ENCODE data around the gene NPAS3.
A peak's percentile ranks its signal among the peaks of the same experiment; 100 is the strongest.

Gene NPAS3

GRCh38 chr14:33767586-33768457 is 829.1 kb downstream of the NPAS3 start:
- peak; percentile 28 for DNase-seq (ENCODE audit: low read depth)

DNA sequence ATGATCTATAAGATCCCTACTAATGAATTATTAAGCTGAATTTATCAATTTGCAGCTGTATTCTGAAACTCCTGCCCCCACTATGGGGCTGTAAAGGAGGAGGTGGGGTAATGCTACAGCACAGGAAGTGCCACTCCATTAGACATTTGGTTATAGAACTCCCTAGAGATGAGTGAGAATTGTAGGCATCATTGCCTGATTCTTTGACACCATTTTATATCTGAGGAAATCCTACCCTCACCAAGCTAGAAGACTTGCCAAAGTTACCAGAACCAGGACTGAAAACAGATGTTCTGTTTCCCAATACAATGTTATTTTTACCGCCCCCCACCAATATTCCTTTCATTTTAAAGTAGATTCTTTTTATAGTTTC is 829.8 kb downstream of the NPAS3 start:
- peak; percentile 66 for DNase-seq (ENCODE audit: low read depth)
- no peak overlapping the region for H3K4me3 ChIP-seq (ENCODE audit: low read depth, low read length)

More at GRCh38 chr14:33767586-33768457, 829.1 kb downstream of the NPAS3 start:
- no peak overlapping the region for H3K4me3 ChIP-seq (ENCODE audit: low read depth, low read length)

DNA sequence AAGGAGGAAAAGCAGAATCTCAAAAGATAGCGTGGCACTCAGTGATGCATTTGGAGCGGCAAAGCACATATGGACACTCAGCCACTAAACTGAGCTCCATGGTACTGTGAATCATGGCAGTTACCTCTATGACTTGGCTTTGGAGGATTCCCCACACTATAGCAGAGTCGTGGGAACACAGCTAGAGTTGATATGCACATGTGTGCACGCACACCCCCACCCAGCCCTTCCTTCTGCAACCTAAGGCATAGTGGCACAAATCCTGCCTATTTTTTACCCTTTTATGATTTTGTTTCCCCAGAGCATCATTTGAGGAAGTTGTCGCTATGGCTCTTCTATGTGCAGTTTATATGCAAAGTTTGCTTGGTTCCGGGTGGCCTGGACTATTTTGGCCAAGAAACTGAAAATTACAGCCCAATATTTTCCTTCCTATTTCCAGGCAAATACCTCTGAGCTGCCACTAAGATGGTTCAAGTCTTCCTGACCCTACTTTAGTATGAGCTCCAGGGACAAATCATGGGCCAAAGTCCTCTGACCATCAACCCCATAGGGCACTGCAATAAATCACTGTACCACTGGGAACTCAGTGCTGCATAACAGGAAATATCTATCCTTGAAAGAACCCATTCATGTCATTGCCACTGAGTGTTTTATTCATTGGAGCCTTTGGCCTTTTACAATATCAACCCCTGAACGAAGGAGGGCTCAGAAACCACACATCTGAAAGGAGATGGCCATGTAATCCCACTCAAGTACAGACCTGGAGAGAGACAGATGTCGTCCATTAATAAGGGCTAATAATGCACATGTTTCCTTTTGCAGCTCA is 834.7 kb downstream of the NPAS3 start:
- H3K4me3 ChIP-seq (ENCODE audit: low read depth, low read length), result no peak overlapping the region
- DNase-seq (ENCODE audit: low read depth), result no peak

DNA sequence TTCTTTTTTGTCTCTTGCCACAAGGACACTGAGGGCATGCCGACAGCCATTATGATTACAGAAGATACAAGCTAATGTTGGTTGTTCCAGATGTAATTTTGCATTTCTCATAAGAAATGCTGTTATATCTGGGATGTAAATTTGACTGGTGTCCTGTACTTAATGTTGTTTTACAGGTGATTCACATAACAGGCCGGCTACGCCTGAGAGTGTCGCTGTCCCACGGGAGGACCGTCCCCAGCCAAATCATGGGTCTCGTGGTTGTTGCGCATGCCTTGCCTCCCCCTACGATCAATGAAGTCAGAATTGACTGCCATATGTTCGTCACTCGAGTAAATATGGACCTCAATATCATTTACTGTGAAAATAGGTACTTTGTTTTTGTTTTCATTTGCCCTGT is 835.5 kb downstream of the NPAS3 start:
- no peak for DNase-seq (ENCODE audit: low read depth)
- H3K4me3 ChIP-seq (ENCODE audit: low read depth, low read length), result no peak overlapping the region

- H3K4me3 ChIP-seq (ENCODE audit: low read depth, low read length), result no peak overlapping the region
- DNase-seq (ENCODE audit: low read depth), result no peak
These were observed 836.2 kb downstream of the NPAS3 start for GRCh38 chr14:33774723-33775470.

DNA sequence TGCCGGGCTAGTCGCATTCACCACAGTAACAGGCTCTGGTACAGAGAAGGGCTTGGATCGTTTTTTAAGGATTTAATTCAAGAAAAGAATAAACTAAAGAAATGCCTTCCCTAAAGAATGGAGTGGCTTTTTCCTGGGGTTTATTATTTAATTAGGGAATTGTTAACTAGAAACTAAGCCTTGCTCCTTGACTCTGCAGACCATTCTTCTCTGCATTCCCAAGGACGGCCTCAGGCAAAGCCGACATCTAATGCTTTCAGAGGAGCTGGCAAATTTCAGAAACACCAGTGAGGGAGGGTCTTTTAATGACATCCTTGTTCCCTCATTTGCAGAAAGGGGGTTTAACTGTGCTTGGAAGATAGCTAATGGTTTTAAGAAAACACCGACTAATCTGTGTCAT is 838.2 kb downstream of the NPAS3 start:
- DNase-seq (ENCODE audit: low read depth), result no peak
- H3K4me3 ChIP-seq (ENCODE audit: low read depth, low read length), result no peak overlapping the region

GRCh38 chr14:33777681-33778080 is 839.0 kb downstream of the NPAS3 start:
- H3K4me3 ChIP-seq (ENCODE audit: low read depth, low read length), result no peak overlapping the region
- DNase-seq (ENCODE audit: low read depth), result no peak

GRCh38 chr14:33780035-33780434 is 841.4 kb downstream of the NPAS3 start:
- H3K4me3 ChIP-seq (ENCODE audit: low read depth, low read length), result no peak overlapping the region
- no peak for DNase-seq (ENCODE audit: low read depth)

DNA sequence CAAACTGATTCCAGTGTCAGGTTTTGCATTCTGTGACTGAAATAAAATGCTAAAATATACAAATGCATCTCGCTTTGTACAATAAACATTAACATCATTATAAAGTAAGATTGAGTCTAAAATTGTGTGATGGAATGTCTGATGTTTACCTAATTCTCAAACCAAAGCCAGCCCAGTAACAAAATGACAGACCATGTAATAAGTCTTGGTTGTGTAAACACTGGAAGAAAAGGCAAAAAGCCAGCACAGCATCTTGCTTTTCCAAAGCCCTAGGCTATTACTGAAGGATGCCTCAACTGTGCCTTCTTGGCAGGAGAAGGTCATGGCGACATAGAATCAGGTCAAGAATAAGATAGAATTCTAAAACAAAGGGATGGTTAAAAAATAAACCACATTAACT is 842.6 kb downstream of the NPAS3 start:
- no peak overlapping the region for H3K4me3 ChIP-seq (ENCODE audit: low read depth, low read length)
- no peak for DNase-seq (ENCODE audit: low read depth)

DNA sequence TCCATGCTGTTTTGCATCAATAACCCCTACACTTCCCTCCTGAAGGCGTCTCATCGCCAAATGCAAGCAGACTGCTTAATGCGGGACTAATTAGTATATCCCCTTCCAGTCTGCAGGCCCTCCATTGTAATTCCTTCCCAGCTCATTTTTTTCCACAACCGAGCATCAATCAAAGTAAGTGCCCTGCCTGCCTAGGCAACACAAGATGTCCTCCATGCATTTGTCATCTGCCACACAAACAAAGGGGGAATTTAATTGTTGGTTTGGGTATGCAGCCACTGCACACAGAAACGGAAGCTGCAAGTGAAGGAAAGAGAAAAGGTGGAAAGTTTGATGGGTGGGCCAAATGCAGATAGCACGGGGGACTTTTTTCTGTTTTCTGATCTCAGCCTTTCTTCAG is 844.2 kb downstream of the NPAS3 start:
- H3K4me3 ChIP-seq (ENCODE audit: low read depth, low read length), result no peak overlapping the region
- no peak for DNase-seq (ENCODE audit: low read depth)

- H3K4me3 ChIP-seq (ENCODE audit: low read depth, low read length), result no peak overlapping the region
- no peak for DNase-seq (ENCODE audit: low read depth)
These were observed 847.6 kb downstream of the NPAS3 start for GRCh38 chr14:33786091-33786825.

GRCh38 chr14:33788161-33788560 is 849.5 kb downstream of the NPAS3 start:
- H3K4me3 ChIP-seq (ENCODE audit: low read depth, low read length), result no peak overlapping the region
- no peak for DNase-seq (ENCODE audit: low read depth)

DNA sequence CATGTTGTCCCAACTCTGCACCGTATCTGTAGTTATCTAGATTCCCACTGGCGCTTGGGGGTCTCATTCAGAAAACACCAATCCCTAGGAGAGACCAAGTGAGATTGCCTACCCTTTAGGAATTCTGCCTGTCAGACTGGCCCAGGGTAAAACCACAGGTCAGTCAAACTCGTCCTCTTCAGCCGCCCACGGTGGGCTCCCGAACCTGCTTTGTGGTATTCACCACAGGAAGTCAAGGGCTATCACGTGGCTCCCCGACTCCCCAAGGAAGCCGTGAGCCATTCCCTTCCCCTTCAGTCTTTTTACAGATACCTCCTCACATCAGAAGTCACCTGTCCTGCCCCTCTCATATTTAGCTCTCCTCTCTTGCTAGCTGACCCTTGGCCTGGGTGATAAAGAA is 852.3 kb downstream of the NPAS3 start:
- no peak overlapping the region for H3K4me3 ChIP-seq (ENCODE audit: low read depth, low read length)
- no peak for DNase-seq (ENCODE audit: low read depth)

GRCh38 chr14:33792009-33792719 is 853.5 kb downstream of the NPAS3 start:
- no peak overlapping the region for H3K4me3 ChIP-seq (ENCODE audit: low read depth, low read length)
- no peak for DNase-seq (ENCODE audit: low read depth)

DNA sequence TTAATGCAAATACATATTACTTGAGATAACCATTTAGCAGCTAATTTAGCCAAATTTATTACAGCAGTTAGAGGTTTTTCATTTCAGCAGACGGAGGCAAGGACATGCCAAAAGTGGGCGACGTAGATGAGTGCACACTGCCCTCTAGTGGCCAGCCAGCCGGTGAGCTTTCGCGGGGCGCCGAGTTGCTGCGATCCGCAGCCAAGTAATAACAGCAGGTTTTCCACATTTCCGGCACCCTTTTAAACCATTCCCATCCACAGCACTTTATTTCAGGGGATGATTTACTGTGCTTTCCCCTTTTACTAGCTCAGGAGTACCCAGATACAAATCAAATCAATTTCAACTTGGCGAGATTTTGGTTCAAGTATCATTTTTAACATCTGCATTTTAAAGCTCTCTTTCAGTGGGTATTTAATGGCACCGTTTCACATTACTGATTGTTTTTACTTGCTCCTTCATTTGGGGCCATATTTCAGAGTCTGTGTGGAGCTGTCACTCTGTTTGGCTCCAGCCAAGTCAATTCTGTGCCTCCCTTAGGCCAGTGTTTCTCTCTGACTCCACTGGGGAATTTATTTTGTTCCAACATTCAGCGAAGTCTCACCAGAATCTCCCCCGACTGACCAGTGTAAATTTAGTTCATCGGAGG is 854.2 kb downstream of the NPAS3 start:
- DNase-seq (ENCODE audit: low read depth), result peak; percentile 43
- H3K4me3 ChIP-seq (ENCODE audit: low read depth, low read length), result peak overlapping the region; percentile 25

DNA sequence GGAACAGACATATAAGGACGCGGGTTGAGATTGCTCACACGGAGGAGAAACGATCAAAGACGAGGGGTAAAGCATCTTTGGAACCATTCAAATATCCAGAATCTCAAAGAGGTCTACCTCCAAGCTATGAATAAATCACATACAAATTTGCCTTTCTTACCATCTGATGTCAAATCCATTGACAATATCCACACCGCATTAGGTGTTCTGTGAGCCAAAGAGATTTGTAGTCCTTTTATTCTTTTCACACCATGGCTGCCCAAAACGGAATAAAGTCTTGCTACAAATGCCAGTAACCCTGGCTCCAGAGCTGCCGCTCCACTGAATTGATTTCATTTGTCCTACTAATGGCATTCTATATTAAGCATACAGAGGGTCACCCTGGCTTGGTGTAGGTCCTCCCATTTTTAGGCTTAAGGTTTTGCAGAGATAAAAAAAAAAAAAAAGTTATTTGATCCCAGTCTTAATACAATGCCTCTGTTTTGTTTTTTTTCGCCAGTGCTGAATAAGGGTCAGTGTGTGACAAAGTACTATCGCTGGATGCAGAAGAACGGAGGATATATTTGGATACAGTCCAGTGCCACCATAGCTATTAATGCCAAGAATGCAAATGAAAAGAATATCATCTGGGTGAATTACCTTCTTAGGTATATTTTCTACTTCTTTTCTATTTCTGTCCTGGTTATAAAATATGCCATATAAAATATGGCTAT is 854.9 kb downstream of the NPAS3 start:
- H3K4me3 ChIP-seq (ENCODE audit: low read depth, low read length), result no peak overlapping the region
- no peak for DNase-seq (ENCODE audit: low read depth)

DNA sequence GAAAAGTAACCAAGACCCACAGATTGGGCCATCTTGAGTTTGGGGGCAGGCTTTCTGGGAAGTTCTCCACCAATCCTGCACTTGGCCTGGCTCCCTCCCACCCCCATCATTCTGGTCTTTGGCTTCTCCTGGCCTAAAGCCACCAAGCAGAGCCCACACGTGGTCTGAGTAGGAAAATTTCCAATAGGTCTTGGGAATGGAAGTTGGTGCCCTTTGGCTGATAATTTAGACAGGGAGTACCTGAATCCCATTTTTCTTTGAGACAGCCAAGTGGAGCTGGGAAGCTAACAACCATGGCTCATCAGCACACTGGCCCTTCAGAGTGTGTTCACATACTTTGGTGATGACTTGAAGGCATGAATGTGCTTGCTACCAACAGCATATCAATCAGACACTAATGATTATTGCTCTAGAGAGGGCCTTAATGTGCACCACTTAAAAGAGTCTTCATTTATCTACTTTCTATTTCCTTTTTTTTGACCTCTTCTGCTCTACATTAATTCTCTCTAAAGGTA is 856.2 kb downstream of the NPAS3 start:
- H3K4me3 ChIP-seq (ENCODE audit: low read depth, low read length), result no peak overlapping the region
- no peak for DNase-seq (ENCODE audit: low read depth)

Measured in skeletal muscle cell (primary cell).